WTC11 (cell line): ENCODE measurements around the gene NCOA1. TPM values are rescaled to one million over a fixed set of nuclear protein-coding genes. Genes with fewer than 3 reads are reported as not detected.

ENCODE experiments used
- ATAC-seq: fragments of 200-7000 bp; cut with Tn5 transposase; 2 replicates; pipeline ENCODE4 v1.10.0; 2021; ENCODE audit warnings: mild to moderate bottlenecking, moderate library complexity
- CTCF ChIA-PET: fragments of 300-600 bp; sonication (Branson Sonifier 250); formaldehyde crosslinking; loops from one replicate; lab custom pipeline; 2021; ENCODE audit warnings: antibody characterized with exemption; lab: Charles Lee
- POLR2A ChIA-PET: fragments of 350-600 bp; sonication (Branson Sonifier 250); formaldehyde crosslinking; loops from one replicate; lab custom pipeline; 2021; ENCODE audit warnings: antibody characterized with exemption; lab: Charles Lee
- DNase-seq: peaks from one replicate; pipeline ENCODE4 v3.0.0; 2021; ENCODE audit warnings: low spot score
- H3K27ac Mint-ChIP-seq: 2 replicates; pipeline ENCODE4 v1.8.0; 2021; ENCODE audit warnings: mixed read lengths
- H3K27me3 Mint-ChIP-seq: 2 replicates; pipeline ENCODE4 v1.8.0; 2021; ENCODE audit warnings: low read depth, mild to moderate bottlenecking, moderate library complexity, mixed read lengths
- H3K36me3 Mint-ChIP-seq: 2 replicates; pipeline ENCODE4 v1.8.0; 2021; ENCODE audit warnings: mixed read lengths
- H3K4me1 Mint-ChIP-seq: 2 replicates; pipeline ENCODE4 v1.8.0; 2022; ENCODE audit warnings: mixed read lengths
- H3K4me3 Mint-ChIP-seq: 2 replicates; pipeline ENCODE4 v1.8.0; 2021; ENCODE audit warnings: mild to moderate bottlenecking, moderate library complexity, mixed read lengths
- H3K9me3 Mint-ChIP-seq: 2 replicates; pipeline ENCODE4 v1.8.0; 2021; ENCODE audit warnings: mixed read lengths
- ARID4B ChIP-seq: sonication (generic); formaldehyde crosslinking; IDR thresholded peaks from 2 replicates; pipeline ENCODE4 v1.8.0; 2023; ENCODE audit warnings: missing genetic modification reagents, mild to moderate bottlenecking, borderline replicate concordance
- EMX1 ChIP-seq: fragments of 250-450 bp; sonication (Bioruptor Pico); IDR thresholded peaks from 2 replicates; pipeline ENCODE4 v1.8.0; 2021; ENCODE audit warnings: mild to moderate bottlenecking
- HMGA2 ChIP-seq: fragments of 250-450 bp; sonication (Bioruptor Pico); IDR thresholded peaks from 2 replicates; pipeline ENCODE4 v1.4.0; 2021; ENCODE audit warnings: mild to moderate bottlenecking, moderate library complexity
- ZBTB21 ChIP-seq: sonication (generic); formaldehyde crosslinking; IDR thresholded peaks from 2 replicates; pipeline ENCODE4 v1.8.1; 2023; ENCODE audit warnings: mild to moderate bottlenecking, missing genetic modification reagents, borderline replicate concordance
- ZNF317 ChIP-seq: sonication (generic); formaldehyde crosslinking; IDR thresholded peaks from 2 replicates; pipeline ENCODE4 v1.8.1; 2023; ENCODE audit warnings: low read depth, mild to moderate bottlenecking, moderate library complexity, missing genetic modification reagents, borderline replicate concordance
- ZNF396 ChIP-seq: fragments of 250-450 bp; sonication (Bioruptor Pico); IDR thresholded peaks from 2 replicates; pipeline ENCODE4 v1.8.0; 2021; ENCODE audit warnings: mild to moderate bottlenecking, moderate library complexity, borderline replicate concordance
- ZNF512 ChIP-seq: sonication (generic); formaldehyde crosslinking; IDR thresholded peaks from 2 replicates; pipeline ENCODE4 v1.8.1; 2022; ENCODE audit warnings: missing genetic modification reagents, borderline replicate concordance
- total RNA-seq: library from RNA; stranded (reverse); gene quantifications from 3 replicates; pipeline ENCODE4 v1.2.3, GENCODE V29; 2021
- TF ChIP-seq, protein P1 (sequence below): sonication (generic); formaldehyde crosslinking; IDR thresholded peaks from 2 replicates; pipeline ENCODE4 v1.8.0; 2022; ENCODE audit warnings: missing genetic modification reagents

NCOA1 gene
- total RNA-seq, 1 experiment from 2014 or later: 16.9 TPM

DNA sequence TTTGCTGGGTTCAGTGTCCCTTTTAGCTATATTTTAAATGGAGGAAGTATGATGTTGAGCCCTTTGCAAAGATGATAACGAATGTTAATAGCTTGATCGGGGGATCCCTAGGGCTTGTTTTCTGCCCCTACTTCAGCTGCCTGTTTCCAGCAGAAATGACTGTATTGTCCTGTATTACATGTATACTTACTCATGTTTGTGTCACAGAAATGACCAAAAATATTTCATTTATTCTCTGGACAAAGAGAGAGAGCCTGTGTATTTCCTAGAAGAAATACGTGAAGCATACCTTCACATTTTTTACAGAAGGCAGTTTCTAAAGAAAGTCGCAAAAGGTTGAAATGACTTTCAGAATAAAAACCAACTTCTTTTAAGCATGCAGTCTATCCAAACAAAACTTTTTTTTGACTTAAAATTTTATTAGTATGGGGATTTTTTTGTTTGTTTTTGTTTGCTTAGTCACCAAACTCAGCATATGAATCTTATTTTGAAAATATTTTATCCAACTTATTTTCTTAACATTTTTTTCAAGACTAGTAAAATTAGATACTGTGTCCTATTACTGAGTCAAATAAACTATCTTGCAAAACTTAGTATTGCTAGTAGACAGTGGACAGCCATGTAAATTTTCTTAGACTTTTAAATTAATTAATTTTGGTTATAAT lies 233.2 kb downstream of the NCOA1 start (continued):
- no peak for TF ChIP-seq ARID4B (CRISPR knock-in tag)

DNA sequence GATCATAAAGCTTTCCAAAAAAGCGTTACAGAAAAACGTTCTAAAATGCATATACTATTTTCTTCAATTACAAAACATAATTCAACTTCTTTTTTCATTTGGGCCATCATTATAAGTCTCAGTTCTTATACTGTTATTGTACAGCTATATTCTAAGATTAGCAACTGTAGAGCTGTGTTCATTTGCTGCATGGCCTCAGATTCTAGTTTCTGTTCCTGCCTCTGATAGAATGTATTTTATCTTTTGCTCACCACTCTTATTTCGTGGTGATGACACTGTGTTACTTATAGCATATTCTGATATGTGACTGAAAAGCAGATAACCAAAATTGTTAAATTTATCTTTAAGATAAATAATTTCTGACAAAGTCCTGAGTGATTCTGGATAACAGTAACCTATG lies 234.9 kb downstream of the NCOA1 start:
- DNase-seq (no peak), ATAC-seq (no peak)
- POLR2A ChIA-PET: no interaction called here
- H3K36me3 Mint-ChIP-seq: 0 out of 2 replicates have a peak, but pooled peaks cover 3% of the 10 kb centered on the region
- no peaks in the 10 kb centered on the region for H3K27me3 Mint-ChIP-seq
- H3K4me1 Mint-ChIP-seq: no peaks in the 10 kb centered on the region
- no peak overlapping the region for H3K27ac Mint-ChIP-seq
- no peak overlapping the region for H3K4me3 Mint-ChIP-seq
- TF ChIP-seq ZNF317 (CRISPR knock-in tag): no peak
- TF ChIP-seq, protein P1, sequence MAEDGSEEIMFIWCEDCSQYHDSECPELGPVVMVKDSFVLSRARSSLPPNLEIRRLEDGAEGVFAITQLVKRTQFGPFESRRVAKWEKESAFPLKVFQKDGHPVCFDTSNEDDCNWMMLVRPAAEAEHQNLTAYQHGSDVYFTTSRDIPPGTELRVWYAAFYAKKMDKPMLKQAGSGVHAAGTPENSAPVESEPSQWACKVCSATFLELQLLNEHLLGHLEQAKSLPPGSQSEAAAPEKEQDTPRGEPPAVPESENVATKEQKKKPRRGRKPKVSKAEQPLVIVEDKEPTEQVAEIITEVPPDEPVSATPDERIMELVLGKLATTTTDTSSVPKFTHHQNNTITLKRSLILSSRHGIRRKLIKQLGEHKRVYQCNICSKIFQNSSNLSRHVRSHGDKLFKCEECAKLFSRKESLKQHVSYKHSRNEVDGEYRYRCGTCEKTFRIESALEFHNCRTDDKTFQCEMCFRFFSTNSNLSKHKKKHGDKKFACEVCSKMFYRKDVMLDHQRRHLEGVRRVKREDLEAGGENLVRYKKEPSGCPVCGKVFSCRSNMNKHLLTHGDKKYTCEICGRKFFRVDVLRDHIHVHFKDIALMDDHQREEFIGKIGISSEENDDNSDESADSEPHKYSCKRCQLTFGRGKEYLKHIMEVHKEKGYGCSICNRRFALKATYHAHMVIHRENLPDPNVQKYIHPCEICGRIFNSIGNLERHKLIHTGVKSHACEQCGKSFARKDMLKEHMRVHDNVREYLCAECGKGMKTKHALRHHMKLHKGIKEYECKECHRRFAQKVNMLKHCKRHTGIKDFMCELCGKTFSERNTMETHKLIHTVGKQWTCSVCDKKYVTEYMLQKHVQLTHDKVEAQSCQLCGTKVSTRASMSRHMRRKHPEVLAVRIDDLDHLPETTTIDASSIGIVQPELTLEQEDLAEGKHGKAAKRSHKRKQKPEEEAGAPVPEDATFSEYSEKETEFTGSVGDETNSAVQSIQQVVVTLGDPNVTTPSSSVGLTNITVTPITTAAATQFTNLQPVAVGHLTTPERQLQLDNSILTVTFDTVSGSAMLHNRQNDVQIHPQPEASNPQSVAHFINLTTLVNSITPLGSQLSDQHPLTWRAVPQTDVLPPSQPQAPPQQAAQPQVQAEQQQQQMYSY: no peak
- TF ChIP-seq ZNF396 (CRISPR knock-in tag): no peak
- TF ChIP-seq ZBTB21: no peak
- no peak for TF ChIP-seq EMX1 (CRISPR knock-in tag)
- no peak for TF ChIP-seq ZNF512 (CRISPR knock-in tag)
- TF ChIP-seq ARID4B (CRISPR knock-in tag): no peak
- TF ChIP-seq HMGA2 (CRISPR knock-in tag): no peak
- H3K9me3 Mint-ChIP-seq: no peaks in the 10 kb centered on the region
- CTCF ChIA-PET: no interaction called here
